ENCODE measurements around the gene EVA1A.

The EVA1A gene

DNA sequence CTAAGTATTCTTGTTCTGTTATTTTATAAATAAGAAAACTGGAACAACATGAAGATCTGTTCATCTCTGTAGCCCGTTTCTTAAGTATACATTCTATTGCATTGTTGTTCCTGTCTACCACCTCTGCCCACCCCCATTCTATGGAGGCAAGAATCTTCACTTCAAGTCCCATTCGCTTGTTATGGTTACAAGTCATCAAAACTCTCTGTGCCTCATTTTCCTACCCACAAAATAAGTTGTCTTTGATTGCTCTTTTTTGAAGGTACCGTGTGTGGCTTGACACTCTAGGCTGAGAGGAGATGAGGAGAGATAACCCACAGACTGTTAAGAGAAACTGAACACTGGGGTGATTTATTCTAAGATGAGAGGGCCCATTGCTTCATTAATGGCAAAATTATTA lies 2.9 kb upstream of the EVA1A start:
- DNase-seq (ENCODE audit: low read depth, low spot score), result no peak

DNA sequence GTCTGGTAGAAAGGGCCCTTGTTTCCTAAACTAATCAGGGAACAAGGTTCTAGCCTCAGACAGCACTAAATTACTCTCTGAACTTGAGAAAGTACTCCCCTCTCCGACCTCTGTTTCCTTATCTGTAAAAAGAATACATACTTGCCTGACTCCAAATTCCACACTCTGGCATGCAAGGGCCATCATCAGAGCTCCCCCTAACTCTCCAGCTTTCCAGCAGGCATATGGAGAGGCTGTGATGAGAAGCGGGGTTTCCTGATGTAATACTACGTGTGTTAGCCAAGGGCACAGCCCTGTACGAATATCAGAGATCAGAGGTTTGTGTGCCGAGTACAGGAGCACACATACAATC lies 1.8 kb upstream of the EVA1A start:
- DNase-seq (ENCODE audit: low read depth, low spot score), result no peak

- DNase-seq (ENCODE audit: low read depth, low spot score), result peak; percentile 37
Measured at GRCh38 chr2:75561566-75562512, 1.1 kb upstream of the EVA1A start.

GRCh38 chr2:75560022-75560767 lies 544 bp downstream of the EVA1A start:
- DNase-seq (ENCODE audit: low read depth, low spot score), result peak; percentile 69

- no peak for DNase-seq (ENCODE audit: low read depth, low spot score)
Measured at GRCh38 chr2:75559680-75560021, 1.1 kb downstream of the EVA1A start.

- DNase-seq (ENCODE audit: low read depth, low spot score), result no peak
Measured at GRCh38 chr2:75558786-75559679, 1.7 kb downstream of the EVA1A start.

DNA sequence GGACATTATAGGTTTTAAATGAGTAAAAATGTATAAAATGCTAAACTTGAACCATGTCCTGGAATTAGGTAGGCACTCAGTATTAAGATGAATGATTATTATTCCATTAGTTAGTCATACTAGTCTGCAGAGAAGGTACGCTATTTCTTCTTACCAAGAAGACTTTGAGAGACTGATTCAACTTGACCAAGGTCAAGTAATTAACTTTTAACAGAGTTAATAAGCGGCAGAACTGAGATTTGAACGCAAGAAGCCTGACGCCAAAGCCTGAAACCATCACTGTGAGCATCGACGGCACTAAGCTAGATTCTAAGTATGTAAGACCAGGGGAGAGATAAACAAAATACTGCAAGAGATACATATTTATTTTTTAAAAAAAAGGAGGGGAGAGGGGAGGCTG lies 2.6 kb downstream of the EVA1A start:
- DNase-seq (ENCODE audit: low read depth, low spot score), result no peak

- no peak for DNase-seq (ENCODE audit: low read depth, low spot score)
Measured at GRCh38 chr2:75557474-75558133, 3.1 kb downstream of the EVA1A start.

GRCh38 chr2:75556679-75557366 lies 3.9 kb downstream of the EVA1A start:
- peak; percentile 31 for DNase-seq (ENCODE audit: low read depth, low spot score)

- no peak for DNase-seq (ENCODE audit: low read depth, low spot score)
Measured at GRCh38 chr2:75555701-75556100, 5.0 kb downstream of the EVA1A start.

DNA sequence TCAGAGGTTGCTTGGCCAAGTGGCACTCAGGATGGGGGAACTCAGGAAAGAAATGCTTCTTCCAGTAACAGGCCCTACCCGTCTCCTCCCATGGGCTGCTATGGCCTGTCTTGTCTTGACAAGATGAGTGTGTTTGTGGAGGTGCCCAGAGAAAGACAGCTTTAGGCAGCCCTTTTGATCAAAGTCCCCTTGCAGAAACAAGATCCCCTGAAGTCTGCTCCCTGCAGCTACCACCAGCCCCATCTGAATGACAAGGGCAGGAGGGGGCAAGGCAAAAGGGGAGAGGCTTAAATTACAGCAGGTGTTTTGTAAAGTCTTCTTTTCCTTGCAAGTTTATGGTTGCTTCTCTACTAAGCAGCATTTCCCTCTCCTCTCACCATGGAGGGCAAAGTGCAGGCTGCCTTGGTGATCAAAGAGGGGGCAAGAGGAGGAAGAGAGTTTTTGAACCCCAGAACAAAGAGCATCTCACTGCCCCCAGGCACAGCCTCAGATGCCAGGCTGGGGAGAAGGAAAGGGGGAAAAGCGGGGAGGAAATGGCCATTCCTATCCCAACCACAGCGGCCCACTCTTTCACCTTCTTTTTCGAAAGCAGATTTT lies 6.7 kb downstream of the EVA1A start:
- DNase-seq (ENCODE audit: low read depth, low spot score), result no peak

- no peak for DNase-seq (ENCODE audit: low read depth, low spot score)
Measured at GRCh38 chr2:75552222-75552621, 8.5 kb downstream of the EVA1A start.

- DNase-seq (ENCODE audit: low read depth, low spot score), result no peak
Measured at GRCh38 chr2:75551434-75551833, 9.3 kb downstream of the EVA1A start.

GRCh38 chr2:75549401-75550253 lies 11.1 kb downstream of the EVA1A start:
- DNase-seq (ENCODE audit: low read depth, low spot score), result no peak

- DNase-seq (ENCODE audit: low read depth, low spot score), result no peak
Measured at GRCh38 chr2:75548036-75548573, 12.6 kb downstream of the EVA1A start.

DNA sequence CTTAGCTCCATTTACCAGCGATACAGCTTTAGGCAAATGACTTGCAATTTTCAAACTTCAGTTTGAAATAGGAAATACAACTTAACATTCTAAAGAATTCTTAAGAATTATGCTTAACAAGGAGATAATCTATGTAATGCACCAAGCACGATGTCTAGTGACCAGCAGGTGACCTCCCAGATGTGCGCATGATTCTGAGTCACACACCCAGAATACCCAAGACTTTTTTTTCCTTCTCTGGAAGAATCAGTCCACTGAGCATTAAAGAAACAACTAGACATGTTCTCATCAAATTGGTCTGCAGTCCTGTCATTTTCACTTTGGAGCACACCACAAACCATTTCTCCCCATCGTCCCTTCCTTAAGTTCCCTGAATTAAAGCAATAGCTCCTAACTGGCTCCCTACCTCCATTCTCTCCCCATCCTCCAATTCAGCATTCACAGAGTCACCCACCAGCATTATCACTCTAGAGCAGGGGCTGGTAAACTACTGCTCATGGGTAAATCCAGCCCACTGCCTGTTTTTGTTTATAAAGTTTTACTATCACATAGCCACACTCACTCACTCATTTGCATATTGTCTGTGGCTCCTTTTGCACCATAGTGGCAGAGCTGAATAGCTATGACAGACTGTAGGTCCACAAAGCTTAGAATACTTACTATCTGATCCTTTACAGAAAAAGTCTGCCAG lies 13.2 kb downstream of the EVA1A start:
- peak; percentile 70 for DNase-seq (ENCODE audit: low read depth, low spot score)

- DNase-seq (ENCODE audit: low read depth, low spot score), result no peak
Measured at GRCh38 chr2:75545922-75546321, 14.8 kb downstream of the EVA1A start.

DNA sequence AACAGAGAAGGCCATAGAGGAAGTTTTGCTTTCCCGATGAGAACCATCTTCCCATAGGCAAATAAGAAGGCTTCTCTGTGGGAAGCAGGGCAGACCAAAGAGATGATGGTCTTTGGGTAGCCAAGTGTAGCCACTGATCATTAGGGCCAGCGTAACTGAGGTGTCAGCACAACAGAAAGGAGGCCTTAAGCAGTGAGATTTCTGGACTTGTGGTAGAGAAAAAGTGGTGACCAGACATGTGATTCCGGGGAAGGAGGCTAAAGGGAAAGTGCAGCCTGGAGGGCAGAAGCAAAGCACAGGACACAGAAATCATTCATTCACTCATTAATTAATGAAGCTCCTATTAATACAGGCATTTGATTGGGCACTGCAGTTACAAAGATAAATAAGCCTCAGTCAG lies 15.4 kb downstream of the EVA1A start:
- no peak for DNase-seq (ENCODE audit: low read depth, low spot score)

DNA sequence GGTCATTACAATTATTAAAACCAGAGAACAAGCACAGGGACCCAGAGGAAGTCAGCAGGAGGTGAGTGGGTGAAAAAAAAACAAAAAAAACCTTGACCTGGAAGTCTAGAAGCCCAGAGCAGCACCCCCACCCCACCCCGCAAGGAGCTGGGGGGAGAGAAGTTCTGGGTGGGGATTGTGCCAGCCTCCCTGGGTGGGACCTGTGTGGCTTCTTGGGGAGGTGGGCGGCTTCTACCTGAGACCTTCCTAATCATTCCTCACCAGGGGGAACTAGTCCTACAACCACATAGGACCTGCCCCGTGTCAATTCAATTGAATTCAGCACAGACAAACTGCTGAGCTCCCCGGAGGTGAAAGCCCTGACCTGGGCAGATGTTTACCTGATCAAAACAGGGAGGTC lies 17.3 kb downstream of the EVA1A start:
- no peak for DNase-seq (ENCODE audit: low read depth, low spot score)

Measured in astrocyte of the hippocampus (primary cell).